ENCODE data around the gene GSG1L2.
"Not testable (repeated sequence)": the region's sequence is repeated elsewhere in the genome, so short reads cannot be mapped to it uniquely, and the experiment has no call there.

GSG1L2 gene

GRCh38 chr17:9788601-9789000, 33.3 kb downstream of the GSG1L2 start:
- DNase-seq: no peak

DNA sequence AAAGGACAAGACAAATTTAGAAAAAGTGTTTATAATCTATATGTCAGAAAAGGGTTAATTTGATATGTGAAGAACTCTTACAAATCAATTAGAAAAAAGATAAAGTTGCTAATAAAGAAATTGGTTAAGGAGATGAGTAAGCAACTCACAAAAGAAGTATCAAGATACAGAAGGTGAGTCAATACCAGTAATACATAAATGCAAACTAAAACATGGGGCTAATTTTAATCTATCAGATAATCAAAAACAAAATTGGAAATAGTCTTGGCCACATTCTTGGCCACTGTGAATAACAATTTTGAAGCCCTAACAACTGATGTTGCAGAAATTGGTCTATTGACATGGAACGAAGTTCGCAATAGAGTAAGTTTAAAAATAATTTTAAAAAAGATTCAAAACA, 37.3 kb downstream of the GSG1L2 start:
- no peak for DNase-seq

- not testable (repeated sequence) for DNase-seq
Measured at GRCh38 chr17:9783465-9783864, 38.4 kb downstream of the GSG1L2 start.

- DNase-seq: no peak
Measured at GRCh38 chr17:9783050-9783449, 38.8 kb downstream of the GSG1L2 start.

DNA sequence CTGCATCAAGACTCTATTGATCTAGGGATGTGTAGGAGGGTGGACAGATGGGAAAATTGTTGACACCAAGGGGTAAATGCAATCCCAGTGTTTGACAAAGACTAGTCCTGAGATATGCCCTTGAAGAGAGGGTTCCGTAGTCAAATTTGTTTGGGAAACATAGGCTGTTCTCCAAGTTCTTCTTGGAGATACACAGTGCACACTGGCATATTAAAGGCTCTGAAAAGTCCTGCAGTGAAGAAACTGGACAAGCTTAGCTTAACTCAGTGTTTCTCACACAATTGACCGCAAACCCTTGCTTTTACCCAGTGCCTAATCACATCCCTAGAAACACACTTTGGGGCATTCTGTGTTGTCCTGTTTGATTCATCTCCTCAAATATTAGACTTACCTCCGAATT, 41.3 kb downstream of the GSG1L2 start:
- DNase-seq: no peak

DNA sequence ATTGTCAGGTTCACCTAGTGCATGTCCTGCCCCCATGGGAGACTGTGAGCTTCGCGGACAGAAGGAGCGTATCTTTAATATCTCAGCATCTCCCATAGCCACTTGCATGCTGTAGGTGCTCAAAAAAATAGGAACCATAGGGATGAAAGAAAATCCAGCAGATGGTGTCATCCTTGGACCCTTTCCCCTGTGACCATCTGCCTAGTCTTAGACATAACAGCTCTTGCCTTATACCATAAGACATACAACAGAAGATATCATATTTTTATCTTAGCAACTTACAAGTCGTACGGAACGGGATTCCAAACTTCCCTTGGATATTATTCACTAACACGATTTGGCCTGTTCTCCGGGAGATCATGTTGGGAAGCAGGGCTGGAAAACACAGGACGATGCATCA, 45.0 kb downstream of the GSG1L2 start:
- no peak for DNase-seq

DNA sequence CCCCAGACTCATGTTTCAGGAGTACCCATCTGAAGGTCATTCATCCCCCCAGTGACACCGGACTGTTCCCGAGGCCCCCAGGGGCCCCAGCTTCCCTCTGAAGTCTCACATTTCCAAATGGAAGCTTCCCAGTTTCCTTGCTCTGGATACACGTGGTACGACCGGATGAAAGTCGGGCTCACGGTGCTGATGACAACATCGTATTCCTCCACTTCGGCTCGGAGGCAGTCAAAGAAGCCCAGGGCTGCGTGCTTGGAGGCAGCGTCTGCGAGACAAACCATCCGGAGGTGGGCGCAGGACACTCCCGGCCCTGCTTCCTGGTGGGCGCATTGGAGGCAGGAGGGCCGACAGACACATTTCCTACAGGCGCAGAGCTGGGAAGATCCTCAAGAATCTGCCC, 49.2 kb downstream of the GSG1L2 start:
- DNase-seq: no peak

DNA sequence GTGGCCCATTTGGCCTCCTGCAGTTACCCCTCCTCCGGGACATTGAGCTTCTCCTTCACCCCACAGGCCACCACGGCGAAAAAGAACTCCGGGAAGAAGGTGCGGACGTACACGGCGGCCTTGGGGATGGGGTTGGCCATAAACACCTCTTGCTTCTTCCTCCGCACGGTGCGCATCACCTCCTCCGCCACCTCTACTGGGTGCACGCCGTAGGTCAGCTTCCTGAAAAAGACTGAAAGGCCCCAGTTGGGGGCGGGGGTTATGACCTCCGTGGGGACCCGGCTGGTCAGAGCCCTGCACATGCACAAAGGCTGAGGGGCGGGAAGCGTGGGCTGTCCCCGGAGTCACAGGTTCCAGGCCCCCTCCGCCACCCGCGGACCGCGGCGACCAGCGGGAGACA, 50.4 kb downstream of the GSG1L2 start:
- DNase-seq: no peak

DNA sequence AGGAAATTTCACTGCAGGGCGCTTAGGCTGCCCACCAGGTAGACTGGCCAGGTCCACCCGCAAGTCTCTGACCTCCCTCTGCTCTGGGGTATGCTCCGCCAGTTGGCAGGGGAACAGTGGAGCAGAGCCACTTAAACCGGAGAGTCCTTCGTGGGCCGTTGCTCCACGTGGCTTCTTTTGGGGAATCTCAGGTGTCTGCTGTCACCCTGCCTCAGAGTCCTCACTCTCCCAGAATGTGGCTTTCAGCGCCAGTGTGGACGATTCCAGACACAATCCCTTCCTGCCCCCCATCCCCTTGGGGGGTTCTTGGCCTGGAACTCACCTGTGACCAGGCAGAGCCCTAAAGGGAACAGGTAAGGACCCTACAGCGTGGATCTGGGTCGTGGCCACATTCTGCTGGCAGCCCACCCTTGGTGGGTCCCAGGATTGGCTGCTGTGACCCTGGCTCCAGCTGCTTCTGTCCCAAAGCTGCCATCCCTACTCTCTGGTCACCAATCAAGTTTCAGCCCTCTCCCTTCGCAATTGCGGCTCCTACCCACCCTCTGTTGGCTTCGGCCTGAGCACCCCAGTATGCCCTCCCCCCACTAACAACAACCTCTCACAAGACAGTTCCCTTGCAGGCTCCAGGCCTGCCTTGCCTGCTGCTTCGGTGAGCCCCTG, 52.7 kb downstream of the GSG1L2 start:
- DNase-seq: no peak

GRCh38 chr17:9768381-9768934, 53.4 kb downstream of the GSG1L2 start:
- DNase-seq: peak; percentile 36 to 57

DNA sequence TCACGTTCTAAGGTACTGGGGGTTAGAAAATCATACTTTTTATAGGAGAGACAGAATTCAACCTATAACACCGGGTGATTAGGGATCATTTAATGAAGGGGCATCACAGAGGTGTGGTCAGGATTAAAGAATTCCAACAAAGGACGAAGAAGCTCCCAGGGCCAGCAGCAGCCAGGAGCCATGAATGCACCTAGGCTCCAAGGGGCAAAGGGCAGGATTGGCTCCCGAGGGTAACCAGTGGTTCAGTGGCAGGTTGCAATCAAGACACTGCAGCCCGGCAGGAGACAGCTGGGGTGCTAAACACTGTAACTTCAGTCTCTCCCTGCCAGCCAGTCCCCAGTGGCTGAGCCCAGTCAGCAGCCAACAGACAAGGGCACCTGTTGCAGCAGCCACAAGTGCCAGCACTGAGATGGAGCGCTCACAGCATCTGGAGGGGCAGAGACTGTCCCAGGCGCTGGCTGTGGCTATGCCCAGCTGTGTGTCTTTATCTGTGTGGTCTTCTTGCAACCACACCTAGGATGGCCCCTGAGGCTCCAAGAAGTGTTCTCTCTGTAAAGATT, 54.4 kb downstream of the GSG1L2 start:
- no peak for DNase-seq

- DNase-seq: no peak
Measured at GRCh38 chr17:9766970-9767369, 54.9 kb downstream of the GSG1L2 start.

GRCh38 chr17:9765322-9765721, 56.6 kb downstream of the GSG1L2 start:
- DNase-seq: no peak

- DNase-seq: no peak
Measured at GRCh38 chr17:9763643-9764042, 58.2 kb downstream of the GSG1L2 start.

DNA sequence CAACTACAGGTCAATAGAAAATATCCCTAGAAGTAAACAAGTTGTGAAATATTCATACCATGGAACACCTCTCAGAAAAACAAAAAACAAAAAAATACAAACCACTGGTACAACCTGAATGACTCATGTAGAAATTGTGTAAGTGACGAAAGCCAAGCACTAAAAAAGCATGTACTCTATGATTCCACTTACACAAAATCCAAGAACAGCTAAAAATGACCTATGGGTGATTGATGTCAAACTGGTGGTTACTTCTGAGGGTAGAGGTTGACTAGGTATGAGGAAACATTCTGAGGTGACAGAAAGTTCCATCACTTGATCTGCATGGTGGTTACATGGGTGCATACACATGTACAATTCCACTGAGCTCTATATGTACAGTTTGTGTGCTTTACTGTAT, 61.6 kb downstream of the GSG1L2 start:
- no peak for DNase-seq

- no peak for DNase-seq
Measured at GRCh38 chr17:9755083-9755482, 66.8 kb downstream of the GSG1L2 start.

Measured in Kasumi-1 (cell line).